Duodenal mucosa (tissue), 2 donors: ENCODE measurements around the gene CAB39.
"Not testable (repeated sequence)": the region's sequence is repeated elsewhere in the genome, so short reads cannot be mapped to it uniquely, and the experiment has no call there.

Experiments
- H3K27ac ChIP-seq: one replicate; pipeline ENCODE4 v1.7.0; 2013; ENCODE audit warnings: low read depth, low read length
- H3K27me3 ChIP-seq, 2 donors: one replicate each; pipeline ENCODE4 v1.7.0; 2013; ENCODE audit warnings: low read length in 2 of 2, control low read depth in 1 of 2; ENCODE audit not compliant: insufficient read depth in 2 of 2, control insufficient read depth in 1 of 2
- H3K36me3 ChIP-seq, 2 donors: one replicate each; pipeline ENCODE4 v1.7.0; 2013; ENCODE audit warnings: low read length in 2 of 2, control low read depth in 1 of 2; ENCODE audit not compliant: insufficient read depth in 2 of 2, control insufficient read depth in 1 of 2
- H3K4me1 ChIP-seq, 2 donors: one replicate each; pipeline ENCODE4 v1.7.0; 2013; ENCODE audit warnings: low read length in 2 of 2, control low read depth in 1 of 2; ENCODE audit not compliant: insufficient read depth in 2 of 2, control insufficient read depth in 1 of 2
- H3K4me3 ChIP-seq, 2 donors: one replicate each; pipeline ENCODE4 v1.7.0; 2013; ENCODE audit warnings: low read length in 2 of 2, low read depth in 1 of 2
- H3K9ac ChIP-seq, 2 donors: one replicate each; pipeline ENCODE4 v1.7.0; 2013; ENCODE audit warnings: low read length in 2 of 2, low read depth in 1 of 2
- H3K9me3 ChIP-seq, 2 donors: one replicate each; pipeline ENCODE4 v1.7.0; 2013; ENCODE audit warnings: low read length in 2 of 2, control low read depth in 1 of 2; ENCODE audit not compliant: control insufficient read depth in 1 of 2

CAB39 gene

GRCh38 chr2:230724957-230725356 is 12.3 kb downstream of the CAB39 start:
- not testable (repeated sequence) for H3K27me3 ChIP-seq, H3K27ac ChIP-seq, H3K4me1 ChIP-seq, H3K4me3 ChIP-seq, H3K9ac ChIP-seq, H3K9me3 ChIP-seq
- H3K36me3 ChIP-seq, result peaks cover 16 to 18% of the 10 kb centered on the region in 2 donors

DNA sequence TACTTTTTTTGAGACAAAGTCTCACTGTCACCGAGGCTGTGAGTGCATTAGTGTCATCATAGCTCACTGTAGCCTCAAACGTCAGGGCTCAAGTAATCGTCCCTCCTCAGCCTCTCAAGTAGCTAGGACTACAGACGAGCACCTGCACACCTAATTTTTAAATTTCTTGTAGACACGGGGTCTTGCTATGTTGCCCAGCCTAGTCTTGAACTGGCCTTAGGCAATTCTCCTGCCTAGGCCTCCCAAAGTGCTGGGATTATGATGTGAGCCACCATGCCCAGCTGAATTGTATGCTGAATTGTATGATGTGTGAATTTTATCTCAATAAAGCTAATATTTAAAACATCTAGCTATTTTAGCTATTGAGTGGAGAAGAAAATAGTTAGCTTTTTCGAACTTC is 18.9 kb downstream of the CAB39 start:
- H3K9ac ChIP-seq, result no peak overlapping the region
- H3K4me1 ChIP-seq, result peaks cover 0 to 25% of the 10 kb centered on the region in 2 donors
- H3K9me3 ChIP-seq, result no peaks in the 10 kb centered on the region
- H3K27me3 ChIP-seq, result no peaks in the 10 kb centered on the region
- H3K36me3 ChIP-seq, result peaks cover 0 to 4% of the 10 kb centered on the region in 2 donors
- no peak overlapping the region for H3K27ac ChIP-seq
- no peak overlapping the region for H3K4me3 ChIP-seq

- H3K9me3 ChIP-seq, result no peaks in the 10 kb centered on the region
- H3K27ac ChIP-seq, result no peak overlapping the region
- no peak overlapping the region for H3K4me3 ChIP-seq
- no peak overlapping the region for H3K9ac ChIP-seq
- peaks cover 0 to 4% of the 10 kb centered on the region in 2 donors for H3K36me3 ChIP-seq
- H3K27me3 ChIP-seq, result no peaks in the 10 kb centered on the region
- peaks cover 9 to 36% of the 10 kb centered on the region in 2 donors for H3K4me1 ChIP-seq
Observed at GRCh38 chr2:230732914-230733401, 20.3 kb downstream of the CAB39 start.

- no peaks in the 10 kb centered on the region for H3K27me3 ChIP-seq
- no peak overlapping the region for H3K4me3 ChIP-seq
- peaks cover 0 to under 1% of the 10 kb centered on the region in 2 donors for H3K36me3 ChIP-seq
- H3K27ac ChIP-seq, result no peak overlapping the region
- peaks cover 20 to 50% of the 10 kb centered on the region in 2 donors for H3K4me1 ChIP-seq
- H3K9me3 ChIP-seq, result no peaks in the 10 kb centered on the region
- H3K9ac ChIP-seq, result no peak overlapping the region
Observed at GRCh38 chr2:230734247-230735175, 21.9 kb downstream of the CAB39 start.

- no peaks in the 10 kb centered on the region for H3K9me3 ChIP-seq
- H3K27me3 ChIP-seq, result no peaks in the 10 kb centered on the region
- H3K9ac ChIP-seq, result no peak overlapping the region
- H3K4me3 ChIP-seq, result no peak overlapping the region
- peaks cover 2 to 6% of the 10 kb centered on the region in 2 donors for H3K36me3 ChIP-seq
- H3K4me1 ChIP-seq, result peaks cover 20 to 50% of the 10 kb centered on the region in 2 donors
- H3K27ac ChIP-seq, result no peak overlapping the region
Observed at GRCh38 chr2:230735884-230736283, 23.2 kb downstream of the CAB39 start.

DNA sequence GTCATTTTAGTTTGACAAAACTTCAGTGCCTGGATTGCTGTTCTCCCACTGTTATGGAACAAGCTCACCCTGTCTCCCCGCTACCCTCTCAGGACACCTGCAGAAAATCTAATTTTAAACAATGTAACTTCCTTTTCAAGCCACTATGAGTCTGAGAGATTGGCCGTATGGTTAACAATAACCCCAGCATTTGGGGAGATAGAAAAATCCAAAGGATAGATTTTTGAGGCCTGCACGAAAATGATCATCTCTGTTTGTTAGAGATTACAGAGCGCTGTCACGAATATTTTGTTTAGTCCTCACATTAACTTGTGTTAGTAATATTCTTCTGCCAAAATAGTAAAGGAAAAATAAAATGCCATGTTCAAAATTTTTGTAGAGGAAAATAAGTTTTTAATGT is 24.7 kb downstream of the CAB39 start:
- Histone ChIP-seq H3K36me3 (peaks cover 6 to 7% of the 10 kb centered on the region in 2 donors), H3K4me3 (no peak overlapping the region), H3K9ac (no peak overlapping the region), H3K4me1 (peaks cover 20 to 50% of the 10 kb centered on the region in 2 donors), H3K27ac (no peak overlapping the region), H3K27me3 (no peaks in the 10 kb centered on the region), H3K9me3 (no peaks in the 10 kb centered on the region)

DNA sequence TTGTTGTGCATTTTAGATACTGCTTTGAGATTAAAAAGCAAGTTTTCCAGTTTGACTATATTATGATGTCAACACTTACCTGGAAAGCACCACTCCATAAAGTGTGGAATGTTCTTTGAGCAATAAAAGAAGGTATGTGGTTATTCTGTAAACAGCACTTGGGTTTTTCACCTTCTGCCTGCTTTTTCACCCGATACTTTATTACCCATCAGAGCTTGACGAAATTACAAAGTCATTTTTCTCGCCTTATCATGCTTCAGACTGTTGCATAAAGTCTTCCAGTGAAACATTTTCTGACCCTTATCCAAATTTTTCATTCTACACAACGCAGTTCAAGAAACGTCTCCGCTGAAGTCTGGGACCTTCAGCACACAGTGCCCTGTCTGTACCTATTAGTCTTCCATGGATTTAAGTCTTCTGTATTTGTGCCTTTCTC is 25.2 kb downstream of the CAB39 start:
- Histone ChIP-seq H3K36me3 (peaks cover 6 to 7% of the 10 kb centered on the region in 2 donors), H3K27me3 (no peaks in the 10 kb centered on the region), H3K9me3 (no peaks in the 10 kb centered on the region), H3K27ac (peak overlapping the region; percentile 24), H3K4me3 (no peak overlapping the region), H3K9ac (peak overlapping the region in 1 of 2 donors; percentile 8), H3K4me1 (peaks cover 20 to 50% of the 10 kb centered on the region in 2 donors)

GRCh38 chr2:230738391-230738811 is 25.8 kb downstream of the CAB39 start:
- no peak overlapping the region for H3K27ac ChIP-seq
- H3K27me3 ChIP-seq, result no peaks in the 10 kb centered on the region
- H3K4me1 ChIP-seq, result peaks cover 20 to 46% of the 10 kb centered on the region in 2 donors
- no peaks in the 10 kb centered on the region for H3K9me3 ChIP-seq
- H3K36me3 ChIP-seq, result peaks cover 6 to 7% of the 10 kb centered on the region in 2 donors
- H3K4me3 ChIP-seq, result no peak overlapping the region
- H3K9ac ChIP-seq, result peak overlapping the region in 1 of 2 donors; percentile 8

DNA sequence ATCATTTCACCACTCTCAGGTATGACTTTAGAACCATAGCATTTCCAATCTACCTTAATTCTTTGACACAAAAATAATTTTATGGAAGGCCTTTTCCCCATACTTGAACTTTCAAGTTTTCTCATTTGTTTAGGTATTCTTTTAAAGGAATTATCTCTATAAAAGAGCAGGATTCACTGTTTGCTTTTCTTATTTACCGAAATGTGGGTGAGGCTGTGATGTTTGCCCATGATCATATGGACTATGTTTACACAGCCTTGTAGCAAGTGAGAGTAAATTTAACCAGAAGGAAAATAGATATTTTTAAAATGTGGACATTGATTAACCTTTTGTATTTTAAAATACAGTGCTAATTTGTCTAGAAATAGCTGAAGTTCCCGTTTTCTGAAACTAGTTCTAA is 26.3 kb downstream of the CAB39 start:
- Histone ChIP-seq H3K36me3 (peaks cover 6 to 7% of the 10 kb centered on the region in 2 donors), H3K9me3 (no peaks in the 10 kb centered on the region), H3K9ac (no peak overlapping the region), H3K4me1 (peaks cover 20 to 40% of the 10 kb centered on the region in 2 donors), H3K27ac (no peak overlapping the region), H3K4me3 (no peak overlapping the region), H3K27me3 (no peaks in the 10 kb centered on the region)

- H3K4me3 ChIP-seq, result no peak overlapping the region
- no peak overlapping the region for H3K9ac ChIP-seq
- H3K27ac ChIP-seq, result no peak overlapping the region
- H3K9me3 ChIP-seq, result no peaks in the 10 kb centered on the region
- H3K4me1 ChIP-seq, result peaks cover 20 to 33% of the 10 kb centered on the region in 2 donors
- no peaks in the 10 kb centered on the region for H3K27me3 ChIP-seq
- peaks cover 6 to 7% of the 10 kb centered on the region in 2 donors for H3K36me3 ChIP-seq
Observed at GRCh38 chr2:230739961-230740360, 27.3 kb downstream of the CAB39 start.
